GM18508 (cell line): ENCODE measurements around the gene AUTS2.

Experiments
- ATAC-seq: cut with Tn5 transposase; IDR thresholded peaks from one replicate; pipeline ENCODE4 v1.9.1; 2021; ENCODE audit warnings: moderate number of reproducible peaks; ENCODE audit not compliant: insufficient read depth, unreplicated experiment

The AUTS2 gene

GRCh38 chr7:70301673-70302185 lies 703.5 kb downstream of the AUTS2 start:
- no peak for ATAC-seq

GRCh38 chr7:70303309-70303708 lies 705.0 kb downstream of the AUTS2 start:
- no peak for ATAC-seq

DNA sequence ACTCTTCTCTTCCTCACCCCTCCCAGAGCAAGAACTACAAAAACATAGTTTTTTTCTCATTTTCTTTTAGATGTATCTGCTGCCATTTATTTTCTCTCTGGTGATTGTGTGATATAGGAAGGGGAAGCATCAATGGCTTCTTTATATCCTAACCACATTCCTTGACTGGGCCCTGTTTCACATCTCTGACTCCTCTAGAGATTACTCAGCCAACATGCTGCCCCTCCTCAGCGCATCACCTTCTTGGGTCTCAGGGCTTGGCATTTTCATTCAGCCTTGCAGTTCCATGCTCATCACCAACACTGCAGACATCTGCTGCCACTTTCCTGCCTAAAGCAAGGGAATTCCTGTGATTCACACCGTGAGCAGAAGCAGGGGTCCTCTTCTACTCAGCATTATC lies 705.5 kb downstream of the AUTS2 start:
- ATAC-seq: no peak

DNA sequence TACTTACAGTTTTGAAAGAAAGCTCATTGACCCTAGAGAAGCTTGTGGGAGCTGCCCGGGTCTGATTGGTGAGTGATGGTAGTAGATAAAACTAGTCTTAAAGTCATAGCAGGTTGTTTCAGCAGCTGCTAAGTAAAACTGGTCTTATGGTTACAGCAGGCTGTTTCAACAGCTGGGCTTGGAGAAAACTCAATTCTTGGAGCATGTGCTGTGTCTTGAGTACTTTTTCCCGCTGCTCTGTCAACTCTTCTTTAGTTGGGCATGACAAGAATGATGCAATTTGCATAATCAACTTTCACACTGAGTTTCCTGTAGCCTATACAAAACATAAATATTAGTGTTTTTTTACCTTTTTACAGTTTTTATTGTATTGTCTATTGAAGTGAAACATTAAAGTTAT lies 707.9 kb downstream of the AUTS2 start:
- ATAC-seq: no peak

GRCh38 chr7:70307544-70308106 lies 709.4 kb downstream of the AUTS2 start:
- ATAC-seq: no peak

GRCh38 chr7:70312336-70312735 lies 714.1 kb downstream of the AUTS2 start:
- no peak for ATAC-seq

DNA sequence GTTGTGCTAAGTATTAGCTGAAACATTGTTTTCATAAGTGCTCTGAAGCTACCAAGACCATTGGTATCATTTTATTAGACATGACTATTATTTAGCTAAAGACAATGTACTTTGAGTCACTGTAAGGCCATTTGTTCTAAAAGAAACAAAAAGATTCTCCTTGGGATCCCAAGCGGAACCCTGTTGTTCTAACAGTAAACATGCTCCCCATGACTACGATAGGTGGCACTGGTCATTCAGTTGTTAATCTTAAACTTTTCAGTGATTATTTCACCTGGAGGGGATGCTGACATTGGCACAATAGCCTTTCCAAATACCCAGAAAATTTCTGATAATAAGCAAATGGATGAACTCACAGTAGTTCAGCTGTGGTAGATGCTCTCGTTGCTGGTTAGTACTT lies 715.0 kb downstream of the AUTS2 start:
- no peak for ATAC-seq

- no peak for ATAC-seq
Observed at GRCh38 chr7:70313687-70314086, 715.4 kb downstream of the AUTS2 start.

GRCh38 chr7:70314221-70314620 lies 715.9 kb downstream of the AUTS2 start:
- no peak for ATAC-seq

GRCh38 chr7:70316745-70317144 lies 718.5 kb downstream of the AUTS2 start:
- ATAC-seq: no peak

GRCh38 chr7:70317356-70317755 lies 719.1 kb downstream of the AUTS2 start:
- ATAC-seq: no peak

DNA sequence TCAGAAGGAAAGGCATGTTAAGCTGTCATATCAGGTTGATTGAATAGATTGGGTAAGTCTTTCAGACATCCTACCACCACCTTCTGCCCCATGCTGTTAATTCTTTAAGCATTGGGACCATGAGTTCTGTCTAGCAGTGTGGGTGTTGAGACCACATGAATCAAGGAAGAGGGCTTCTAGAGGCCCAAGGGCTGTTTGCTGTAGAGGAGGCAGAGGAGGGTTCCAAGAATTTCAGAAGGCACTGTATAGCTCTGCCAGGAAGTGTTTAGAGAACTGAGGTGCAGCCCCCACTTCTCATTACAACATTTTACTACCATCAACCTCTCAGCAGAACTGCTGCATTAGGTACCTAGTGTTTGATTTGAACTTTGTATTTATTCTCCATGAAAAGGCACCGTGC lies 720.2 kb downstream of the AUTS2 start:
- ATAC-seq: no peak

DNA sequence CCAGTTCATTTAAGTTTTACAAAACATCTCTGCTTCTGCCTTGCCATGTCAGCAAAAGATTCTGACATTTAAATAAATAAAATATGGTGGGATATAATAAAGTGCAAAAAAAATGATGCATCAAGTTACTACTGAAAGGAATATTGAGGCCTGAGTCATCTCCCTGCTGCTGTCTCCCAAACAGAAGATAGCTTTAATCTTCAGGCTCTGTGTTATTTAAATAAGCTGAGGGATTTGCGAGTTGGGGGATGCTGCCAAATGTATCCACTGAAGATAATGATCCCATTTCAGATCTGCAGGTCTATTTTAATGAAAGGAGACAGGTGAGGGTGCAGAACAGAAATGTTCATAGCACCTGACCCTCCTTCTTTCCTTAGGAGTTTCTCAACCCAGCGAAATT lies 720.8 kb downstream of the AUTS2 start:
- ATAC-seq: no peak

DNA sequence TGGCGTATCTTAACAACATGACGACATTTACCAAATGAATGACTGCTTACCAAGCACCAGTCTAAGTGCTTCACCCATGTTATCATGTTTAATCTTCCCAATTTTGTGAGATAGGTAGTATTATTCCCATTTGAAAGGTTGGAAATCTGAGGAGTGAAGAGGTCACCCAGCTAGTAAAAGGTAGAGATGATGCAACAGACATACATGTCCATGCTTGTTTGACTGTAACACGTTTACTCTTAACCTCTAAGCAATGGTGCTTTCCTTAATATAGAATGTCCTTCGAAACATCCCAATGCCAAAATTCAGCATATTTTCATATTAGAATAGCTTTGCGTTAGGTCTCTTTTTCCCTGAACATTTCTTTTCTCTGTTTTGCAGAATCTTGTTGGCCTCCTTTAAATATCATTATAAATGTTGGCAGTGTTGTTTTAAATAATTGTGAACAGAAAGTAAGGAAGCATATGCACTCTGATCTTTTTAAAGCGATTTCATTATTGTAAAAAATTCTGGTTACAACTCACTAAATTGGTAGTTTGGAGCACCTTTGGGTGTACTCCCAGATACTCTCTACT lies 722.8 kb downstream of the AUTS2 start:
- ATAC-seq: no peak

DNA sequence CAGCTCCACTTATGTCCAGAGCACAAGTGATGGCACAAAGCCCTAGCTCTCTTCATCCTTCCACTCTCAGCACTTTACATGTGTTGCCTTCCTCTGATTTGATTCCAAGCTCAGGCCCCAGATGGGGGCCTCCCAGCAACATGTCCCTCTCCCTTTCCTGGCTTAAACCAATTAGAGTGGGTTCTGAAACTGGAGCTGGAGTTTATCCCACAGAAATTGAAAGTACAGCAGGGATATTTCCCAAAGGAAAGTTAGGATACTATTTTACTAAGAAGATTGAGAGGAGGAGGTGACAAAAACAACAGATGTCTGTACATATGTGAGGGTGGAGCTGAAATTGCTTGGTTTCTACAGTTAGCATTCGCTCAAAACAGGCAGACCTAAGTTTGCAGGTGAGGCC lies 724.6 kb downstream of the AUTS2 start:
- ATAC-seq: no peak

DNA sequence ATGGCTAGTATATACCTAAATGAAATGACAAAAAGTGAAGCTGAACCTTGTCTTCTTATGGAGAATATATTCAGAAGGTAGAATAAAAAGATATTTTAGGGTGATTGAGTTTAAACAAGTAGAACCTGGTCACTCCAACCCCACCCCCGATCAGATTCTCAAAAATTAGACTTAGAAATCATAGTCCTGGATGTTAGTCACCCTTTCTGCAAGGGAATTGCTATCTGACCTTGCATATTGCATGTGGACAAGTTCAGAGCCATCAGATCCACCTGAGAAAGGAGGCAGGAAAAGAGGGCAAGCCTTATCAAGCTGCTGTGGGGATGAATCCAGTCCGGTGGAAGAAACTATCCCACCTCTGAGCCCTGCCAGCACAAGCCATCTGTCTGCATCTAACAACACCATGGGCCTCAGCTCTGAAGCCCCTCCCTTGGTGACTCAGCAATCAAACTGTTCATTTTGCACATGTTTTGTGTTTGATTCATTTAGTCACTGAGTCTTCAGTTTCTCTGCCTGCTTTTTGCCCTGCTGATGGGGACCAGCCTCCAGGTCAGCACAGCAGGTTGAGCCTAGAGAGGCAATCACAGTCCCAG lies 727.3 kb downstream of the AUTS2 start:
- ATAC-seq: no peak

GRCh38 chr7:70334295-70334694 lies 736.0 kb downstream of the AUTS2 start:
- no peak for ATAC-seq

DNA sequence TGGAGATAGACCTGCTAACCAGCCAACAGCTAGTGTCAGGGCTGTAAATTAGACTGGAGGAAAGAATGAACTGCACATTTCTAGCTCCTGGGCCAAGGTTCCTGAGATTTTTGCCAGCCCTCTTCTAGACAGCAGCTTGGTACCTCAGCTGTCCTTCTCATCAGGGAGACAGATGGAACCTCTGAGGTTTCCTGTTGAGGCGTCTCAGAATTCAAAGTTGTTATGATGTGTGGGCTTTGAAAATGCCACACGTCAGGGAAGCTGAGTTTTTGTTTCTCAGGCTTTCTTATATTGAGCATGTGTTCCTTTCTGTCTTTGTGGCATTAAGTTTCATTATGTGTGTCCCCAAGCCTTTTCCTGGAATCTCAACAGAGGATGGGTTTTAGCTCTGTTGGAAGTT lies 736.6 kb downstream of the AUTS2 start:
- ATAC-seq: no peak

- ATAC-seq: no peak
Observed at GRCh38 chr7:70336536-70336935, 738.3 kb downstream of the AUTS2 start.

- ATAC-seq: no peak
Observed at GRCh38 chr7:70338015-70338414, 739.7 kb downstream of the AUTS2 start.

- no peak for ATAC-seq
Observed at GRCh38 chr7:70340236-70340635, 742.0 kb downstream of the AUTS2 start.

DNA sequence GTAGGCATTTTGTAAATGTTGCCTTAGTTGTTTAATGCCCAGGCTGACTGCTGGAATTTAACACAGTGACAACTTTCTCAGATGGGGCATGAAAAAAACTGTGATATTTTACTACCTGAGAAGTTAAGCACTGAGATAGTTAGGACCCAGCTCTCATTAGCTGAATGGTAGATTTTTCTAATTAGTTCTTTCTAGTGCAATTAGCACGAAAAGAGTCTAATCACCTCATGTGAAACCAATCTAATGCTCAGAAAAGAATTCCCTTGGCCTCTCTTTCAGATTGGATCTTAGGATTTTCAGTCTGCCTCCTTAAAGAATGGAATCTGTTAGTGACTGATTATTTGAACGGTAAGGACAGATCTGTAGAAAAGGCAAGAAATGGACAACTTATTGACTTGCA lies 743.2 kb downstream of the AUTS2 start:
- ATAC-seq: no peak
